IPS DF 19.7 (cell line): Measurements from ENCODE around the gene COL4A6.

ENCODE experiments used
- DNase-seq: peaks from one replicate; pipeline ENCODE4 v3.0.0-alpha.2; 2013; ENCODE audit warnings: low read depth, low spot score

The COL4A6 gene

GRCh38 chrX:108270739-108271396 is 167.4 kb downstream of the COL4A6 start:
- DNase-seq, result no peak

- DNase-seq, result no peak
Observed at GRCh38 chrX:108270280-108270679, 167.9 kb downstream of the COL4A6 start.

- no peak for DNase-seq
Observed at GRCh38 chrX:108268434-108269080, 169.7 kb downstream of the COL4A6 start.

GRCh38 chrX:108267557-108267956 is 170.7 kb downstream of the COL4A6 start:
- no peak for DNase-seq

GRCh38 chrX:108264376-108264775 is 173.8 kb downstream of the COL4A6 start:
- no peak for DNase-seq

- no peak for DNase-seq
Observed at GRCh38 chrX:108261549-108262203, 176.5 kb downstream of the COL4A6 start.

GRCh38 chrX:108257556-108257955 is 180.7 kb downstream of the COL4A6 start:
- no peak for DNase-seq

GRCh38 chrX:108254636-108255035 is 183.6 kb downstream of the COL4A6 start:
- no peak for DNase-seq

- DNase-seq, result no peak
Observed at GRCh38 chrX:108250654-108251579, 187.3 kb downstream of the COL4A6 start.

- no peak for DNase-seq
Observed at GRCh38 chrX:108246304-108246954, 191.8 kb downstream of the COL4A6 start.

- DNase-seq, result no peak
Observed at GRCh38 chrX:108245462-108245861, 192.8 kb downstream of the COL4A6 start.

- DNase-seq, result no peak
Observed at GRCh38 chrX:108235986-108236385, 202.2 kb downstream of the COL4A6 start.

- DNase-seq, result no peak
Observed at GRCh38 chrX:108230574-108230973, 207.6 kb downstream of the COL4A6 start.

- peak; percentile 23 for DNase-seq
Observed at GRCh38 chrX:108224727-108225621, 213.2 kb downstream of the COL4A6 start.

GRCh38 chrX:108224218-108224617 is 214.0 kb downstream of the COL4A6 start:
- no peak for DNase-seq

- no peak for DNase-seq
Observed at GRCh38 chrX:108223585-108223984, 214.6 kb downstream of the COL4A6 start.

- DNase-seq, result no peak
Observed at GRCh38 chrX:108221301-108221864, 216.8 kb downstream of the COL4A6 start.

- DNase-seq, result no peak
Observed at GRCh38 chrX:108219949-108220601, 218.1 kb downstream of the COL4A6 start.

GRCh38 chrX:108217876-108218275 is 220.3 kb downstream of the COL4A6 start:
- DNase-seq, result no peak
